HG03439 (cell line): ENCODE measurements around the gene KIAA0319L.
"Not testable (repeated sequence)": the region's sequence is repeated elsewhere in the genome, so short reads cannot be mapped to it uniquely, and the experiment has no call there.

Source experiments
- ATAC-seq: cut with Tn5 transposase; IDR thresholded peaks from one replicate; pipeline ENCODE4 v1.9.1; 2021; ENCODE audit warnings: mild to moderate bottlenecking, moderate library complexity; ENCODE audit not compliant: unreplicated experiment

KIAA0319L gene

GRCh38 chr1:35585281-35585680, 28.1 kb upstream of the KIAA0319L start:
- ATAC-seq: no peak

GRCh38 chr1:35581621-35582020, 24.4 kb upstream of the KIAA0319L start:
- ATAC-seq: not testable (repeated sequence)

GRCh38 chr1:35580949-35581388, 23.8 kb upstream of the KIAA0319L start:
- ATAC-seq: no peak

GRCh38 chr1:35577071-35577998, 20.1 kb upstream of the KIAA0319L start:
- ATAC-seq: no peak

GRCh38 chr1:35576766-35577070, 19.5 kb upstream of the KIAA0319L start:
- not testable (repeated sequence) for ATAC-seq

GRCh38 chr1:35576061-35576765, 19.0 kb upstream of the KIAA0319L start:
- ATAC-seq: no peak

- no peak for ATAC-seq
Measured at GRCh38 chr1:35575416-35575958, 18.3 kb upstream of the KIAA0319L start.

GRCh38 chr1:35574655-35575415, 17.6 kb upstream of the KIAA0319L start:
- ATAC-seq: no peak

- ATAC-seq: no peak
Measured at GRCh38 chr1:35574125-35574654, 17.0 kb upstream of the KIAA0319L start.

GRCh38 chr1:35573198-35574124, 16.3 kb upstream of the KIAA0319L start, which contains the start of gene TFAP2E:
Gene TFAP2E, plus strand, starts transcription at chr1:35573314. Its CDS starts 264 bp downstream, at chr1:35573578.
- ATAC-seq: no peak

GRCh38 chr1:35572296-35572695, 15.1 kb upstream of the KIAA0319L start:
- ATAC-seq: no peak

- no peak for ATAC-seq
Measured at GRCh38 chr1:35571263-35571662, 14.1 kb upstream of the KIAA0319L start.

GRCh38 chr1:35570589-35571137, 13.5 kb upstream of the KIAA0319L start:
- ATAC-seq: no peak

- no peak for ATAC-seq
Measured at GRCh38 chr1:35569936-35570335, 12.7 kb upstream of the KIAA0319L start.

GRCh38 chr1:35568975-35569395, 11.8 kb upstream of the KIAA0319L start:
- ATAC-seq: no peak

- no peak for ATAC-seq
Measured at GRCh38 chr1:35567947-35568558, 10.8 kb upstream of the KIAA0319L start.

- ATAC-seq: no peak
Measured at GRCh38 chr1:35565742-35566133, 8.5 kb upstream of the KIAA0319L start.

- ATAC-seq: no peak
Measured at GRCh38 chr1:35564884-35565741, 7.9 kb upstream of the KIAA0319L start.
